Gastroesophageal sphincter (tissue), 3 donors: ENCODE measurements around the gene RASL10A.

Experiments used
- CTCF ChIP-seq, 4 experiments: fragments of 200-600 bp in 2 of 4; fragments of 450-650 bp in 2 of 4; sonication (generic) in 1 of 4; IDR thresholded peaks; one replicate each; pipeline ENCODE4 v1.5.1; 2017 to 2019; ENCODE audit warnings: antibody characterized with exemption in 4 of 4, mild to moderate bottlenecking in 2 of 4, moderate library complexity in 2 of 4
- POLR2A ChIP-seq, 2 donors: fragments of 450-650 bp; IDR thresholded peaks; one replicate each; pipeline ENCODE4 v1.6.1; 2017; ENCODE audit warnings: antibody characterized with exemption in 2 of 2, mild to moderate bottlenecking in 2 of 2, moderate library complexity in 1 of 2
- POLR2AphosphoS5 ChIP-seq: sonication (generic); formaldehyde crosslinking; IDR thresholded peaks from one replicate; pipeline ENCODE4 v1.6.1; 2017; ENCODE audit warnings: antibody characterized with exemption

GRCh38 chr22:29334148-29334547 is 18.7 kb upstream of the RASL10A start:
- TF ChIP-seq POLR2A (IDR thresholded peaks at IDR 0.05) (no peak), POLR2AphosphoS5 (no peak), CTCF (IDR thresholded peaks at IDR 0.05) (no peak)
